Mucosa of gallbladder (tissue), 1 donor: ENCODE measurements around the gene CCDC142. TPM values are rescaled to one million over a fixed set of nuclear protein-coding genes. Genes with fewer than 3 reads are reported as not detected.
"Not testable (repeated sequence)": the region's sequence is repeated elsewhere in the genome, so short reads cannot be mapped to it uniquely, and the experiment has no call there.

Source experiments
- DNase-seq: peaks from one replicate; pipeline ENCODE4 v3.0.0-alpha.2; 2020; ENCODE audit warnings: low spot score
- total RNA-seq: library from RNA; stranded (reverse); gene quantifications from one replicate; pipeline ENCODE4 v1.2.1, GENCODE V29; 2021
- donor health status: DM: no; HTN: no; CAD: no.

Gene CCDC142
- total RNA-seq, 1 donor from 2014 or later, result 26.5 TPM

DNA sequence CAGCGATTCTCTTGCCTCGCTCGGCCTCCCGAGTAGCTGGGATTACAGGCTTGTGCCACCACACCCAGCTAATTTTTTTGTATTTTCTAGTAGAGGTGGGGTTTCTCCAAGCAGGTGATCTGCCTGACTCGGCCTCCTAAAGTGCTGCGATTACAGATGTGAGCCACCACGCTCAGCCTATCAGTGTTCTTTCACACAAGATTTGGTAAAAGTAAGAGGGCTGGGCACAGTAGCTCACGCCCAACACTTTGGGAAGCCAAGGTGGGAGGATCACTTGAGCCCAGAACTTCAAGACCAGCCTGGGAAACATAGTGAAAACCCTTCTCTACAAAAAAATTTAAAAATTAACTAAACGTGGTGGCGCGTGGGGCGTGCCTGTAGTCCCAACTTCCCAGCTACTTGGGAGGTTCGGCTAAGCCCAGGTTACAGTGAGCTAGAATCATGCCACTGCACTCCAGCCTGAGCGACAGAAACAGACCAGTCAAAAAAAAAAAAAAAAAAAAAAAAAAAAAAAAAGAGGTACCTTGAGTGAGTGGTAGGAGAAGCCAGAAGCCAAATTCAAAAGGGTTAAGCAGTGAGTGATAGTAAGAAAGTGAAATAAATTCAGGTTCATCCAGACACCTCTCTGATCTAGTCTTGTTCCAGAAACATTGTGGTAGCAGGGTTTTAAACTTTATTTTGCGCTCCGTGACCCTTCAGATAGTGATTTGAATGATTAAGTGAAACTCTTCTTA, 11.3 kb downstream of the CCDC142 start:
- DNase-seq, result no peak

DNA sequence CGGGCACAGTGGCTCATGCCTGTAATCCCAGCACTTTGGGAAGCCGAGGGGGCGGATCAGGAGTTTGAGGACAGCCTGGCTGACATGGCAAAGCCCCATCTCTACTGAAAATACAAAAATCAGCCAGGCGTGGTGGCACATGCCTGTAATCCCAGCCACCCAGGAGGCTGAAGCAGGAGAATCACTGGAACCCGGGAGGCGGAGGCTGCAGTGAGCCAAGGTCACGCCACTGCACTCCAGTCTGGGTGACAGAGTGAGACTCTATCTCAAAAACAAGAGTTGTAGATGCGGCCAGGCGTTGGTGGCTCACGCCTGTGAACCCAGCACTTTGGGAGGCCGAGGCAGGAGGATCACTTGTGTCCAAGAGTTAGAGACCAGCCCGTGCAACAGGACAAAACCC, 12.1 kb downstream of the CCDC142 start:
- DNase-seq, result not testable (repeated sequence)

DNA sequence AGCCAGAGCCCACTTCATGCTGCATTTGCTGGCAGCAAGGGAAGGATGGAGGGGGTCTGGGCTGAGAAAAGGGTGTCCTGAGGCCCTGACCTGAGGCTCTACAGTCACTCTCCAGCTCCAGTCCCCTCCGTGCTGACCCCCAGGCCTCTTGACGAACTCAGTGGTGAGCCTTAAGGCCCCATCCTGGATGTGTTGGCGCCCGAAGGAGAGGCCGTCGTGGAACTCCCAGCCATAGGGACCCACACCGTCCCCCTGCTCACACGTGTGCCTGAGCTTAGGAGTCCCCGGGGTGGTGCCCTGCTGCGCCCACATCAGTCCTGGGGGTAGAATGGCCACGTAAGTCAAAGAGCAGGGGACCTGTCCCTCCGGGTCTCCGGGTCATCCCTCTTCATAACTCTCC, 18.4 kb downstream of the CCDC142 start:
- no peak for DNase-seq

DNA sequence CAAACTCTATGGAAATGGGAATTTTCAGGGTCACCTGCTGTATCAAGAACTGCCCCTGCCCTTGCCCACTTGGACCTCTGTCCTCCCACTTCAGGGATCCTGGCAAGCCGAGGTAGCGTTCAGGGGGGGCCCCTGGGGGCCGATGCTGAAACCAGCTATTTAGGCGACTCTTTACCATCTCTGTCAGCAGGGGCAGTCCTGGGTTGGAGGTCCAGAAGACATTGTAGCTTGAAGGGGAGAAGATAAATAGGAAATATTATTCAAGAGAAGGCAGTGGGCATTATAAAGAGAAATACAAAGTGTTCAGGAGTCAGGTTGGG, 20.1 kb downstream of the CCDC142 start:
- DNase-seq, result no peak

DNA sequence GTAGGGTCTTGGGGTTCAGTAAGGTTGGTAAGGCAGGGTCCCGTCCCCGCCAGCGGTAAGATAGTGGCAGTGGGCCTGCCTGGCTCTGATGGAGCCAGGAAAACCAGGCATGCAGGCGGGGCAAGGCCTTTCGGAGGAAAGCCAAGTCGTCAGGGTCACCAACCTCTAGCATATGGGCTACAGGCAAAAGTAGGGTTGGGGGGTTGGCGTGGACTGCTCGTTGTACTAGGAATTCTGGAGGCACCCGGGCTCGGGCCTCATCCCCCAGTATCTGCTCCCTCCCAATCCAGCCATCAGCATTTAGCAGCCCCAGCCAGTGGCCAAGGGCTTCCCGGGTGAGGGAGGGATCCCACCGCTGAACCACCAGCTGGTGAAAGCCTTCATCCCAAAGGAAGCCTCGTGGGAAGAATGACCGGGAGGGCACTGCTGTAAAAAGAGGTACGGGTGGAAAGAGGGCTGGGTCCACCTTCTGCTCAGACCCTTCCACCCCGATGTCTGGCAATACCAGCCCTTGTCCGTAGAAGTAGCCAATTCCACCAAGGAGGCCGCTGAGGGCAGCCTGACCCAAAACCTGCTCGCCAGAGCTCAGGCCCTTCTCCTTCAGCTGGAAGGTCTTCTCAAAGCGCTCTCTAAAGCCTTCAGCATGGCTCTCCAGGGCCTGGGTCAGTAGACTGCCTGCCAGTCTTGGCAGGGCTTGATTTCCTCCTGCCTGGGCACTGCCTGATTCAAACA, 20.6 kb downstream of the CCDC142 start:
- no peak for DNase-seq

DNA sequence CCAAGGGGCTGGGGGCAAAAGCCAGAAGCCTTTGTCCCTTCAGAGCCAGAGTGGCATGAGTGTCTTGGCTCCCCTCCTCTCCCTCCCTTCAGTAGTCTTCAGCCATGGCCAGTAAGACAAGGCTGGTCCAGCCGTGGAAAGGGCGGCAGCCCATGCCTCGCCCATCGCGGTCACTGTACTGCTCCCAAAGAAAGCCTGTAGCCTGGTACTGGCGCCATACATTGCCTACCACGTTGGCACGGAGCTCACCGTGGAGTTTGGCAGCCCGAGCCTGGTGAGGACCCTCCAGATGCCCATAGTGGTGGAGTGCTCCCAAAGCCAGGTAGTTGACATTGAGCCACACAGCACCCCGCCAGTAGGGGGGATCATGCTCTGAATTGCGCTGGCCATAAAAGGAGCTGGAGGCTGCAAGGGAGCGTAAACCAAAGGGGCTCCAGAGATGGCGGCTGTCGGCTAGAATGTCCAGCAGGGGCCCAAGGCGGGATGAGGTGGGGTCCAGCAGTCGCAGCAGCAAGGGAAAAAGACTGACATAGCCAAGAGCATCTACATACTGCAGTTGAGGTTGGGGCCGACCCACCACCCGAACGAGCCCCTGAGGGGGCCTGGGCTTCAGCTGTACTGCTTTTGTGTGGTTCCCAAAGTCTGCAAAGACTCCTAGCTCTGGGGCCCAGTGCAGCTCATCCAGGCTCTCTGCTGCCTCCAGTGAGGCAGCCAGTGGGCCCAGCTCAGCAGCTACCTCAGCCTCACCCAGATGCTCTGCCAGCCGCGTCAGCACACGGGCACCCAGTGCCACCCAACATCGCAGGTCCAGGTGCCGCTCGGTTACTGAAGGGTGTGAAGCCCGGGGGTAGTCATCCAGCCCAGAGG, 21.4 kb downstream of the CCDC142 start:
- no peak for DNase-seq

DNA sequence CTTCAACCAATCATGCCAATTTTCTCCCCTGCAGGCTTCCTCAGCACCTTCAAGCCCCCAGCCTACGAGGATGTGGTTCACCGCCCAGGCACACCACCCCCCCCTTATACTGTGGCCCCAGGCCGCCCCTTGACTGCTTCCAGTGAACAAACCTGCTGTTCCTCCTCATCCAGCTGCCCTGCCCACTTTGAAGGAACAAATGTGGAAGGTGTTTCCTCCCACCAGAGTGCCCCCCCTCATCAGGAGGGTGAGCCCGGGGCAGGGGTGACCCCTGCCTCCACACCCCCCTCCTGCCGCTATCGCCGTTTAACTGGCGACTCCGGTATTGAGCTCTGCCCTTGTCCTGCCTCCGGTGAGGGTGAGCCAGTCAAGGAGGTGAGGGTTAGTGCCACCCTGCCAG, 22.6 kb downstream of the CCDC142 start:
- not testable (repeated sequence) for DNase-seq

DNA sequence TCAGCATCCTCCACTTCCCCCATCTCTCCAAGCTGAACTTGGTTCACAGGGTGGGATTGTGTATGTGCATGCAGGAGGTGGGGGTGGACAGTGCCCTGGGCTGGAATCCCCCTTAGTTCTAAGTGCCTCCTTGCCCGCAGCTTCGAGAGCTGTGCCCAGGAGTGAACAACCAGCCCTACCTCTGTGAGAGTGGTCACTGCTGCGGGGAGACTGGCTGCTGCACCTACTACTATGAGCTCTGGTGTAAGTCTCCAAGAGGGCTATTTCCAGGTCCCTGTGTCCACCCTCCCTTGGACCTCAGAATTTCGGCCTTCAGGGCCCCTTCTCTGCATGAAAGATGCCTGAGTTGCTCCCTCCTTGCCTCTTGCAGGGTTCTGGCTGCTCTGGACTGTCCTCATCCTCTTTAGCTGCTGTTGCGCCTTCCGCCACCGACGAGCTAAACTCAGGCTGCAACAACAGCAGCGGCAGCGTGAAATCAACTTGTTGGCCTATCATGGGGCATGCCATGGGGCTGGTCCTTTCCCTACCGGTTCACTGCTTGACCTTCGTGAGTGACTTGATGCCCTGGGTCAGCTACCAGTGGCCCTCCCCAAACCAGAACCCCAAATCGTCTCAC, 23.2 kb downstream of the CCDC142 start:
- not testable (repeated sequence) for DNase-seq

DNA sequence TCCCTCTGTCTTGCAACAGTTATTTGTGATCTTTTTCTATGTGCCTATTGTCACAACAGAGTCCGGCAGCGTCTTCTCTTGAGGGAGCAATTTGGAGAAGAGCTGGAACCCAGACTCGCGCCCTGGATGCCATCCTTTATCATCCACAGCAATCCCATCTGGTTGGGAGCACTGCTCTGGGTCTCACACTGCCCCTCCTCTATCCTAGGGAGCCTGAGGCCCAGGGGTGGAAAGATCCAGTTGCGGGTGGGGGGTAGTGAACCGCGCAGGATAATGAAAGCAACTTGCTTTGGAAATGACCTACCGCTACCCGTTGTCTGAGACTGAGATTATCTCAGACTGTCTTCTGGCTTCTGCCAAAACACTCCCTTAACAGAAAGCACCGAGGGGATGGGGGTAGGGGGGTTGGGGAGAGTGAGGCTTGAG, 23.8 kb downstream of the CCDC142 start:
- no peak for DNase-seq

DNA sequence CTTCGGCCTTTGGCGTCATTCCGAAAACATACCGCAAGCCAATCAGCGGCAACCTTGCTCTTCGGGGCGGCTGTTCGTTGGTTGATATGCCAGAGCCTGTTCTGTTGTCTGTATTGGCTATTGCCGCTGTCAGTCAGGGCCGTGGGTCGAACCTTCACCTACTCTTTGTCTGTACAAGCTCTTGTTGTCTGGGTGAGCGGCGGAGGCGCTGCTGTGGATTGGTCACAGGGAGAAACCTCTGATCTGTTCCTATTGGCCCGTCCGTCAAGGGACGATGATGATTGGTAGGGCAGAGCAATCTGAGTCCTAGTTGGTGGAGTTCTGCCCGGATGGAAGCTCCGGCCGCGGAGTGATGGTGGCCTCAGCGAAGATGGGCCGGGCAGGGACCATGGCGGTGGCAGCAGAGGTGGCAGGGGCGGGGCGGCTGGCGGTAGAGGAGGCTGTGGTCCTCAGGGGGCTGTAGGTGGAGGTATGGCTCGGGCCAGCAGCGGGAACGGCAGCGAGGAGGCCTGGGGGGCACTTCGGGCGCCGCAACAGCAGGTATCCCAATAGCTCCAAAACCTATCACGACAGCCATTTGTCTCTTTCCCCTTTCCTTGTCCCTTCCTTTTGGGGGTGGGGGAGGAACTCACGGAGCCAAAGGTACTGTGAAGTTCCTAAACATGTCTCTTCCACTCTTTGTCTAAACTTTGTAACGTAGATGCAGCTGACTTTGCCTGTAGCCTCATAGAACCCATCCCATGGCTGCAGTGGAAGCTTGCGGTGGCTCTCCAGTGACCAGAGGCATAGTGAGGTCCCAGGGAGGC, 24.5 kb downstream of the CCDC142 start, which contains the start of gene WBP1:
Gene WBP1, plus strand, starts transcription at position 307 of the 806 bp plus-strand sequence. Its CDS starts 165 bp downstream, at position 472.
- DNase-seq, result peak; percentile 100

DNA sequence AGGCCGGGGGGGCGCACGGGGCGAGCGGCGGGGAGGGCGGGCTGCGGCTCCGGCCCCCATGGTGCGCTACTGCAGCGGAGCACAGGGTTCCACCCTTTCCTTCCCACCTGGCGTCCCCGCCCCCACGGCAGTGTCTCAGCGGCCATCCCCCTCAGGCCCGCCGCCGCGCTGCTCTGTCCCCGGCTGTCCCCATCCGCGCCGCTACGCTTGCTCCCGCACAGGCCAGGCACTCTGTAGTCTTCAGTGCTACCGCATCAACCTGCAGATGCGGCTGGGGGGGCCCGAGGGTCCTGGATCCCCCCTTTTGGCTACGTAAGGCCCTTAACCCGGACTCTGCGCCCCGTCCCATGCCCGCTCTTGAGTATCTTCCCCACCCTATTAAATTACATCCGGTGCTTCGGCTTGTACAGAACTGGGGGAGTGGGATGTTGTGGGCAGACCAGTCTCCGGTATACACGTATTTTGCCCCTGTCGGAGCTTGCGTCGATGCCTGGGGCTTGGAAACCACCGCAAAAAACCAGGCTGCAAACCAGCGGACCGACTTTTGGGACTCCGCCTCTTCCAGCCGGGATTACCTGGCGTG, 25.2 kb downstream of the CCDC142 start:
- DNase-seq, result peak; percentile 63

DNA sequence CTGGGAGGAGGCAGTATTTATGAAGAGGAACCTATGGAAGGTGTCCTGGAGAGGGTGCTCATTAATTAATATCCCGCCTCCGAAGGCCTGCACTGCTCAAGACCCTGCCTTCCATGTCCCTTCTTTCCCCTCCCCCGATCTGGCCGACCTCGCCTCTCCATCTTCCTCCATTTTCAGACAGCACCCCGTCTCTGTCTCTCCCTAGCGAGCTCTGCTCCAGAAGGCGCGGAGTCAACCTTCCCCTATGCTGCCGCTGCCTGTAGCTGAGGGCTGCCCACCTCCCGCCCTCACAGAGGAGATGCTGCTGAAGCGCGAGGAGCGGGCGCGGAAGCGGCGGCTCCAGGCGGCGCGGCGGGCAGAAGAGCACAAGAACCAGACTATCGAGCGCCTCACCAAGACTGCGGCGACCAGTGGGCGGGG, 25.7 kb downstream of the CCDC142 start:
- DNase-seq, result no peak

DNA sequence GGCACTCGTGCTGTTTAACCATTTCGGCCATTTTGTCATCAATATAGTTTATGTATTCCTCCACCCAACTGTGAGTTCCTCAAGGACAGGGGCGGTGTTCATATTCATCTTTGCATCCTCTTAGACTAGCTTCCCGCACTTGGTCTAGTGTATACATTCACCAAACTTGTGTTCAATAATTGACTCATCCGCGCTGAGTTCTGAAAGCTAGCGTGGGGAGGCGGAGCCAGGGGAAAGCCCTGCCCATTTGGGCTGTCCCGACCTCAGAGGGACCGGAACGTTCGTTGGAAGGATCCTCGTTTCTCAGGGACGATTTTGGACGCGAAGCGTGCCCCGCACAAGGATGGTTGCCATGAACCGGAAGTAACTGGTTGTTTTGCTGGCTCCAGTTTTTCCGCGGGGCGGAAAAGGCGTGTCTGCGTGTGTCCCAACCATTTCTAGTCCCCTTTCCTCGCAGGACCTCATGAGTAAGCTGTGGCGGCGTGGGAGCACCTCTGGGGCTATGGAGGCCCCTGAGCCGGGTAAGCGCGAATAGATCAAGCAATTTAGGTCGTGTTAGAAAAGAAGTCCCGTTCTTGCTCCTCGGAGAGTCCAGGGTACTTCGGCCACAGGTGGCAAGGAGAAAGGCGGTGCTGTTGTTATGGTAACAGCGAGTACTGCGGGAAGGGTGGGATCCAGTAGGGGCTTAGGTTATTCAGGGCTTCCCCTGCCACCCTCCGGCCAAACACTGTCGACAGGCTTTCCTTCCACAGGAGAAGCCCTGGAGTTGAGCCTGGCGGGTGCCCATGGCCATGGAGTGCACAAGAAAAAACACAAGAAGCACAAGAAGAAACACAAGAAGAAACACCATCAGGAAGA, 27.9 kb downstream of the CCDC142 start, which contains the start of gene INO80B:
Gene INO80B, plus strand, starts transcription at position 434 of the 858 bp plus-strand sequence. Its CDS starts 30 bp downstream, at position 464.
- DNase-seq, result peak; percentile 98

DNA sequence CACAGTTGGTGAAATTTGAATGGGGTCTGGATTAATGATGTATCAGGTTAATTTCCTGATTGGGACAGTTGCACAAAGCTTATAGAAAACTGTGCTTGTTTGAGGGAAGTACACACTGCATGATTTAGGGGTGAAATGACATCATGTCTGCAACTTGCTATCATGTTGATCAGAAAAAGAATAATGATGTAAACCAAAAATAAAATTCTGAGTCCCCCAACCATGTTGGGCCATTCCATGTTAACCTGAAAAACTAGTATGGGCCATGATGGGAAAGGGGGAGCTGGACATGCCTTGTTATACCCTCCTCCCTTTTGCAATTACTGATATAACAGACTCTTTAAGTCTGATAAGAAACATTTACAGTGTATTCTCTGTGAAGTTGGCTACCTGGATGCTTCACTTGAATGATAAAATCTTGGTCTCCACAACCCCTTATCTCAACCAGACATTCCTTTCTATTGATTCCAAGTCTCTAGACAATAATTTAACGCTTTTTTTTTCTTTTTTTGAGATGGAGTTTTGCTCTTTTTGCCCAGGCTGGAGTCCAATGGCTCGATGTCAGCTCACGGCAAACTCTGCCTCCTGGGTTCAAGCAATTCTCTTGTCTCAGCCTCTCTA, 32.1 kb downstream of the CCDC142 start:
- no peak for DNase-seq

DNA sequence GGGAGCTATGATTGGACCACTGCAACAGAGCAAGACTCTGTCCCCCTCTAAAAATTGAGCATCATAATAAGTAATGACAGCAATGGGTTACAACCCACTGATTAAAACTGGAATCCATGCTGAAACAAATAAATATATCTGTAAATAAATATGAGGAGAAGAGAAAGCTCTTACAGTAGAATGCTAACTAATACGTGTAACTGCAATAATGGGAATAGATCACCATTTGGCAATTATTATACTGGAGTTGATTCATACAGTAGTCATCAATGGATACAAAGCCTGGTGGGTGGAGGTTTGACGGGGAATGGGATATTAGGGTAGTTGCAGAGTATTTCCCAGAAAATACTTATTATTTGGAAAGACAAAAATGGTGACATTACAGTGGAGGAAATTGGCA, 34.0 kb downstream of the CCDC142 start:
- no peak for DNase-seq

DNA sequence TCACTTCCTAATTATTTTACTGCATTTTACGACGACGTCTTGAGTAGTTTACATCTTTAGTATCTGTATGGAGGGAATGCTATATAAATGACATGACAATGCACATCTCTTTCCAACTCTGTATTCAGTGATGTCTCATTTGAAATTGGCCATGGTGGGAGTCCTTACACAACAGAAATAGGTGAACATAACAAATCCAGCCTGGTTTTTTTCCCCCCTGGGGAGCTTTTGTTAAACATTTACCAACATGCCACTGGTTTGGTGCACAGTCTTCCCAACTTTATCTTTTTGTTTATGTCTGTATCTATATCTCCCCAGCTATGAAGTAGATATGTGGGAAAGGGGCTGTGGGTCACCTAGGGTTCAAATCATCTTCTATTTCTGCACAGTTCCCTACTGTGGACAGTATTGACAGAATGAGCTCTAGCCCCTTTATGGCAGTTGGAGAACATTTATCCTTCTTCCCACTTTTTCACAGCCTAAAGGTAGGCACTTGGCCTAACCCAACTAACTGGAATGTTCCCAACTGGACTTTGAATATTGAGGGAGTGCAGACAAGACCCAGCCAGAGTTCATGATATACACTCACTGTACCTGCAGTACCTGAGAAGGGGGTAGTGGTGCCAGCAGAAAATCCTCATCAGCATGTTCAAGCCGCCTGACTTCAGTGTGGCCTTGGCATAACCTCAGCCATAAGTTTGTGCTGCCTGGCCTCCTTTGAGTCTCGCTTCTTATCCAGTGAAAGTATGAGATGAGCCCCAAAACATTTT, 35.4 kb downstream of the CCDC142 start:
- DNase-seq, result peak; percentile 63

DNA sequence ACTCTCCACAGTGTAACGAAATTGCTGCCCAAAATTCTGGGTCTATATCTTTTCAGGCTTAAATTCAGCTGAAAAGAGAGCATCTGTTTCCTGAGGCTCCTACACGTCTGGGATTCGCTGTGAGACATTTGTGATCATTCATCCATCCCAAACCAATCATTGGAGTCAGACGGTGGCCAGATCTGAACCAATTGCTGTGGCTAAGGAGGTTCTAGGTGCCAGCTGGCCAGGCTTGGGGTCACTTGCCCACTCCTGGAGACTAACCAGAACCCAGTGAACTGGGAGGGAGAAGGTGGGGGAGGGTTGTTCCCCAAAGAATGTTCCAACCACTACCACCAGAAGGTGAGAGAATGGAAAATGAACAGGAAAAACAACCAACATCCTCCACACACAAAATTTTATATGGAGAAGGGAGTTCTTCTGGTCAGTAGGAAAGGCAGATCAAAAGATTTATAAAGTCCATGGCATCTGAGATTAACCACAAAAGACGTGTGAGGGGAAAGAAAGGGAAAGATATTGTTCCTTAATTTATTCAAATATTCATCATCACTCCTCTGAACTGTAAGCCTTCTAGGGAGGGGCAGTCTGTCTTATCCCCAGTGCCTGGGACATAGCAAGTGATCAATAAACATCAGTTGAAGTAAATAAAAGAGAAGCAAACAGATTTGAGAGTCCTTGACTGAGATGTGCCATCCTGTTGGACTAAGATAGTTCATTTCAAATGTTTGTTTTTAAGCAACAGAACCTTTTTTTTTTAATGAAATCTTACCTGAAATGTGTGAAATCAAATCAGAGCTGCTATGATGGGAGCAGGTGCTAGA, 38.1 kb downstream of the CCDC142 start:
- DNase-seq, result no peak
